ENCODE results near the gene DMRT1.

The DMRT1 gene

GRCh38 chr9:948497-948896 lies 107.0 kb downstream of the DMRT1 start:
- no peak for DNase-seq (ENCODE audit: low spot score)
- in situ Hi-C loops (cut with MboI; ENCODE audit: low sequenced_read_pairs, unreplicated experiment): no loop called here
- no peak for TF ChIP-seq CTCF (IDR thresholded peaks at IDR 0.05; ENCODE audit: borderline replicate concordance, control extremely low read depth, extremely low read depth, insufficient read depth, missing control alignments)

- TF ChIP-seq CTCF (IDR thresholded peaks at IDR 0.05; ENCODE audit: borderline replicate concordance, control extremely low read depth, extremely low read depth, insufficient read depth, missing control alignments): no peak
- in situ Hi-C loops (cut with MboI; ENCODE audit: low sequenced_read_pairs, unreplicated experiment): no loop called here
- DNase-seq (ENCODE audit: low spot score): no peak
These were observed 108.6 kb downstream of the DMRT1 start for GRCh38 chr9:950139-950538.

GRCh38 chr9:952546-952945 lies 111.0 kb downstream of the DMRT1 start:
- in situ Hi-C loops (cut with MboI; ENCODE audit: low sequenced_read_pairs, unreplicated experiment): no loop called here
- DNase-seq (ENCODE audit: low spot score): no peak
- TF ChIP-seq CTCF (IDR thresholded peaks at IDR 0.05; ENCODE audit: borderline replicate concordance, control extremely low read depth, extremely low read depth, insufficient read depth, missing control alignments): no peak

DNA sequence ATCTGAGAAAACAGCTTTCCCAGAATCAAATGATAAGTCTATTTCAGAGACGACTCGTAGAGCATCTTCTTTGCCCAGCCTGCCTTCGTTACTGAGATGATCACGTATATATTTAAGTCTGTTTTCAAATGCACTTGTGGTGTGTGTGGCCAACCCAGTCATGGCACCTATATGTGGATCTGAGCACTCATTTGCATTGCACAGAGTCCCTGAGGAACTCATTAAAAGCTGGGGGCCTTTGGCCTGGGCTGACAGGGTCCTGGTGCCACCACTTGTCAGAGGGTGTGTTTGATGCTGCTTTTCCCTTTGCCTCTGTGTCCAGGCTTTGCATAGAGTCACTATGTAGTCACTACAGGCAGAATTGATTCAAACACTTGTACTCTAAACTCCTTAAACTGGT lies 117.6 kb downstream of the DMRT1 start:
- TF ChIP-seq CTCF (IDR thresholded peaks at IDR 0.05; ENCODE audit: borderline replicate concordance, control extremely low read depth, extremely low read depth, insufficient read depth, missing control alignments): no peak
- in situ Hi-C loops (cut with MboI; ENCODE audit: low sequenced_read_pairs, unreplicated experiment): no loop called here
- no peak for DNase-seq (ENCODE audit: low spot score)

DNA sequence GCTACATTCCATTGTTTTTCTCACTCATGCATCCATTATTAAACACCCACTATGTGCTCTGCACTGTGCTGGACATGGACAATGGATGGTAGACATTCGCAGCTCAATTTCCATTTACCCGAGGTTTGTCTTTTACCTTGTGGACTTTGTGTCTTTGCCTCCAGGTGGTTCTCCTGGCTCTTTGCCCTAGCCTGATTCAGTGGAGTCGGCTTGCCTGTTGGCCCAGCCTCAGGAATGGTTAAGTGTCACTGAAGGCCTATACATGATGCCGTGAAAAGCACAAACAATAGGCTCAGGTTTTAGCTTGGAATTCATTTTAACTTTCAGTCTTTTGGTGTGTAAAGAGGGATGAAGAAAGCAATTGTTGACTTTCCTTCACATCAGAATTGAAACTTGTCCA lies 118.4 kb downstream of the DMRT1 start:
- TF ChIP-seq CTCF (IDR thresholded peaks at IDR 0.05; ENCODE audit: borderline replicate concordance, control extremely low read depth, extremely low read depth, insufficient read depth, missing control alignments): no peak
- in situ Hi-C loops (cut with MboI; ENCODE audit: low sequenced_read_pairs, unreplicated experiment): no loop called here
- no peak for DNase-seq (ENCODE audit: low spot score)

DNA sequence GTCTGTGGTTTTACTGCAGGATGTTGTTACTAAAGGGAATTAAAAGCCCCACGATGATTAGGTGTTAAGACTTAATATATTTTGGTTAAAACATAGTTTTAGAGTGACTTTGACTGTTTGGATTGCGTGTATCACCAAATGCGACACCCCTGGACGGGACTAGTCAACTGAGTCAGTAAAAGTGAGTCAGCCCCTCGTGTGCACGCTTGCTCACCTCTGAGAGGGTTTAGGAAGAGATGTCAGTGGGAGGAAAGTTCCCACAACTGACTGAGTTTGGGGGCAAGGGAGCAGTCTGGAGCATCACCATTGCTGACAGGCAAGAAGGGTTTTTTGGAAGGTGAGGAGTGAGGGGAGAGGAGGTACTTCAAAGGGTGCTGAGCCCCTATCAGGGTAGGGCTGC lies 120.5 kb downstream of the DMRT1 start:
- in situ Hi-C loops (cut with MboI; ENCODE audit: low sequenced_read_pairs, unreplicated experiment): no loop called here
- no peak for TF ChIP-seq CTCF (IDR thresholded peaks at IDR 0.05; ENCODE audit: borderline replicate concordance, control extremely low read depth, extremely low read depth, insufficient read depth, missing control alignments)
- no peak for DNase-seq (ENCODE audit: low spot score)

- no peak for TF ChIP-seq CTCF (IDR thresholded peaks at IDR 0.05; ENCODE audit: borderline replicate concordance, control extremely low read depth, extremely low read depth, insufficient read depth, missing control alignments)
- in situ Hi-C loops (cut with MboI; ENCODE audit: low sequenced_read_pairs, unreplicated experiment): no loop called here
- no peak for DNase-seq (ENCODE audit: low spot score)
These were observed 124.0 kb downstream of the DMRT1 start for GRCh38 chr9:965497-965896.

Data from GM13976 (cell line).